NCI-H345 treated with DMSO at 0.1 percent for 48 hours (cell line): Measurements from ENCODE around the gene FOXP4.

ENCODE experiments used
- DNase-seq: peaks from one replicate; lab custom pipeline; 2025; ENCODE audit not compliant: unreplicated experiment; lab: John Stamatoyannopoulos, UW

The FOXP4 gene

GRCh38 chr6:41642090-41642959 is 96.1 kb downstream of the FOXP4 start:
- no peak for DNase-seq

GRCh38 chr6:41642960-41643898 is 97.0 kb downstream of the FOXP4 start:
- no peak for DNase-seq

GRCh38 chr6:41643899-41644269 is 97.7 kb downstream of the FOXP4 start:
- no peak for DNase-seq

GRCh38 chr6:41644297-41644879 is 98.2 kb downstream of the FOXP4 start:
- no peak for DNase-seq

- DNase-seq, result no peak
Measured at GRCh38 chr6:41645007-41645618, 98.9 kb downstream of the FOXP4 start.

GRCh38 chr6:41646026-41646795 is 100.0 kb downstream of the FOXP4 start:
- no peak for DNase-seq

- DNase-seq, result no peak
Measured at GRCh38 chr6:41647061-41647511, 100.9 kb downstream of the FOXP4 start.

GRCh38 chr6:41648070-41648585 is 101.9 kb downstream of the FOXP4 start:
- no peak for DNase-seq

- no peak for DNase-seq
Measured at GRCh38 chr6:41648921-41649320, 102.7 kb downstream of the FOXP4 start.

GRCh38 chr6:41649596-41649995 is 103.4 kb downstream of the FOXP4 start:
- DNase-seq, result no peak

GRCh38 chr6:41650120-41650519 is 103.9 kb downstream of the FOXP4 start:
- no peak for DNase-seq

GRCh38 chr6:41651246-41651961 is 105.2 kb downstream of the FOXP4 start:
- DNase-seq, result no peak
